SK-N-SH treated with all-trans-retinoic acid at 6 μM for 48 hours (cell line): ENCODE results near the gene HOOK1.

Source experiments
- ARNTL ChIP-seq: fragments of 450-650 bp; formaldehyde crosslinking; IDR thresholded peaks from 2 replicates; pipeline ENCODE4 v1.5.0; 2020; ENCODE audit warnings: low read depth, mild to moderate bottlenecking, moderate library complexity, borderline replicate concordance
- BACH2 ChIP-seq: fragments of 250-450 bp; sonication (Bioruptor Pico); IDR thresholded peaks from 2 replicates; pipeline ENCODE4 v1.9.0; 2021; ENCODE audit warnings: mild to moderate bottlenecking, borderline replicate concordance
- CSRNP3 ChIP-seq: fragments of 250-450 bp; sonication (Bioruptor Pico); IDR thresholded peaks from 2 replicates; pipeline ENCODE4 v1.5.1; 2021; ENCODE audit warnings: mild to moderate bottlenecking, moderate library complexity
- GLIS3 ChIP-seq: fragments of 250-450 bp; sonication (Bioruptor Pico); IDR thresholded peaks from 2 replicates; pipeline ENCODE4 v1.5.0; 2020; ENCODE audit warnings: mild to moderate bottlenecking, moderate library complexity
- ISL1 ChIP-seq: fragments of 250-450 bp; sonication (Bioruptor Pico); IDR thresholded peaks from 2 replicates; pipeline ENCODE4 v2.1.2; 2022; ENCODE audit warnings: mild to moderate bottlenecking, moderate library complexity
- PATZ1 ChIP-seq: fragments of 250-450 bp; sonication (Bioruptor Pico); IDR thresholded peaks from 2 replicates; pipeline ENCODE4 v1.8.0; 2020; ENCODE audit warnings: mild to moderate bottlenecking, moderate library complexity, borderline replicate concordance
- PPARA ChIP-seq: fragments of 250-450 bp; sonication (Bioruptor Pico); IDR thresholded peaks from 2 replicates; pipeline ENCODE4 v1.5.0; 2020; ENCODE audit warnings: mild to moderate bottlenecking, borderline replicate concordance
- RARB ChIP-seq: fragments of 250-450 bp; sonication (Bioruptor Pico); IDR thresholded peaks from 2 replicates; pipeline ENCODE4 v1.8.0; 2021; ENCODE audit warnings: mild to moderate bottlenecking, moderate library complexity
- ZFP30 ChIP-seq: fragments of 450-650 bp; formaldehyde crosslinking; IDR thresholded peaks from 2 replicates; pipeline ENCODE4 v1.5.0; 2022; ENCODE audit warnings: mild to moderate bottlenecking, moderate library complexity

- no peak for TF ChIP-seq CSRNP3 (CRISPR knock-in tag)
- TF ChIP-seq ZFP30 (CRISPR knock-in tag), result no peak
- TF ChIP-seq PATZ1, result no peak
- no peak for TF ChIP-seq PPARA (CRISPR knock-in tag)
- TF ChIP-seq ISL1 (CRISPR knock-in tag), result no peak
- no peak for TF ChIP-seq RARB
- no peak for TF ChIP-seq ARNTL (CRISPR knock-in tag)
- TF ChIP-seq GLIS3 (CRISPR knock-in tag), result no peak
- TF ChIP-seq BACH2 (CRISPR knock-in tag), result no peak
Observed at GRCh38 chr1:59892841-59893811, 78.4 kb downstream of the HOOK1 start.
